Activated CD4-positive, alpha-beta T cell treated with anti-CD3 and anti-CD28 coated beads, Interleukin-2, amount 50 U/mL, for 16 hours (primary cell): ENCODE data around the gene COL5A1.

Experiments
- DNase-seq: peaks from one replicate; pipeline ENCODE4 v3.0.0-alpha.2; 2020

The COL5A1 gene

DNA sequence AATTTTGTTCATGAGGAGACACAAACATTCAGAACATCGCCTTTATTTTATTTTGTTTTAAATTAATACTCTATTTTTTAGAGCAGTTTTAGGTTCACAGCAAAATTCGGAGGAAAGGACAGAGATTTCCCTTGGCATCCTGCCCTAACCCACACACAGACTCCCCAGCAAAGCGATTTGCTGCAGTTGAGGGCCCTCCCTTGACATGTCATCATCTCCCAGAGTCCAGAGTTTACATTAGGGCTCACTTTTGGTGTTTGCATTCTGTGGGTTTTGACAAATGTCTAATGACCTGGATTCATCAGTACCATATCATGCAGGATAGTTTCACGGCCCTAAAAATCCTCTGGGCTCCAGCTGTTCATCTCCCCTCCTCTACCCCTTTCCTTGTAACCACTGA, 33.6 kb upstream of the COL5A1 start:
- DNase-seq = no peak

DNA sequence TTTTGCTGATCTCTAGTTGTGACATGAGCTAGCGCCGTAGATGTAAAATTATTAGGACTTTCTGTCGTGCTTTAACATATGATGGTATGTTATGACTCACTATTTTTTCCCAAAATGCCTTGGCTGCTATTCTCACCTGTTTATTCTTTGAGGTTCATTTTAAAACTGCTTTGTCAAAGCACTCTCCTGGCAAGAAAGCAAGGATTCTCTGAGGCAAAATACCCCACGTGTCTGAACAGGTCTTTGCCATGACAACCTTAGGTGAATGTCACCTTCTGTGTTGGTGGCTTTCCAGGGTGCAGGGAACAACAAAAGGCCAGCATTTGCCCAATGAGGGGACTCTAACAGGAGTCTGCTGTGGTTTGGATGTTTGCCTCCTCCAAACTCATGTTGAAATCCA, 30.6 kb upstream of the COL5A1 start:
- DNase-seq = no peak

DNA sequence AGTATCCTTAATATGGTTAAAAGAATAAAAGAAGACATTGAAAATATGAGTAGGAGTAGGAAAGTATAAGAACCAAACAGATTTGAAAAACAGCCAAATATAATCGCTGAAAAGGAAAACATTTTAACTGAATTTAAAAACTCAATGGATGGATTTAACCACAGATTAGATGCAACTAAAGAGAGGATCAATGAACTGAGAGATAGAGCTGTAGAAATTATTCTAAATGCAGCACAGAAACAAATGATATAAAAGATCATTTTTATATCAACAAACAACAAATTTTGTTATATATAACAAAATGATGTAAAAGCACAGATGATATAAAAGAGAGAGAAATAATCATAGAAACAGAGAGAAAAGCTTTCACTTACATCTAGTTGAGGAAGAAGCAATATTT, 29.3 kb upstream of the COL5A1 start:
- DNase-seq = no peak

DNA sequence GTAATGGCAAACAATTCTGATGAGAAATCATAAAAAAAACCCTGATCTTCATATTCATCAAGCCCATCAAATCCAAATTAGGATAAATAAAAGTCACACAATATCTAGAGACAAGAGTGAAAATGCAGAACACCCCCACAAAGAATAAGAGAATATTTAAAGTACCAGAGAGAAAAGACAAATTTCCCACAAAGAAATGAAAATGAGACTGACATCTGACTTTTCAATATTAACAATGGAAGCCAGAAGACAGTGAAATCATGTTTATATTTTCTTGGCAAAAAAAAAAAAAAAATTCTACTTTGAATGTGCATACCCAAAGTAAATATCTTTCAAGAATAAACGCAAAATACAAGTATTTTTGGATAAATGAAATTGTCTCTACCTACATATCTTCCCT, 28.9 kb upstream of the COL5A1 start:
- no peak for DNase-seq

- DNase-seq = no peak
Measured at GRCh38 chr9:134614256-134614655, 27.3 kb upstream of the COL5A1 start.

GRCh38 chr9:134616341-134616740, 25.3 kb upstream of the COL5A1 start:
- no peak for DNase-seq

- no peak for DNase-seq
Measured at GRCh38 chr9:134617246-134617645, 24.4 kb upstream of the COL5A1 start.

- DNase-seq = no peak
Measured at GRCh38 chr9:134617836-134618162, 23.8 kb upstream of the COL5A1 start.

GRCh38 chr9:134618163-134618832, 23.3 kb upstream of the COL5A1 start:
- no peak for DNase-seq

GRCh38 chr9:134618833-134619447, 22.7 kb upstream of the COL5A1 start:
- no peak for DNase-seq

GRCh38 chr9:134619448-134619982, 22.1 kb upstream of the COL5A1 start:
- DNase-seq = no peak

GRCh38 chr9:134619983-134620661, 21.5 kb upstream of the COL5A1 start:
- DNase-seq = no peak

DNA sequence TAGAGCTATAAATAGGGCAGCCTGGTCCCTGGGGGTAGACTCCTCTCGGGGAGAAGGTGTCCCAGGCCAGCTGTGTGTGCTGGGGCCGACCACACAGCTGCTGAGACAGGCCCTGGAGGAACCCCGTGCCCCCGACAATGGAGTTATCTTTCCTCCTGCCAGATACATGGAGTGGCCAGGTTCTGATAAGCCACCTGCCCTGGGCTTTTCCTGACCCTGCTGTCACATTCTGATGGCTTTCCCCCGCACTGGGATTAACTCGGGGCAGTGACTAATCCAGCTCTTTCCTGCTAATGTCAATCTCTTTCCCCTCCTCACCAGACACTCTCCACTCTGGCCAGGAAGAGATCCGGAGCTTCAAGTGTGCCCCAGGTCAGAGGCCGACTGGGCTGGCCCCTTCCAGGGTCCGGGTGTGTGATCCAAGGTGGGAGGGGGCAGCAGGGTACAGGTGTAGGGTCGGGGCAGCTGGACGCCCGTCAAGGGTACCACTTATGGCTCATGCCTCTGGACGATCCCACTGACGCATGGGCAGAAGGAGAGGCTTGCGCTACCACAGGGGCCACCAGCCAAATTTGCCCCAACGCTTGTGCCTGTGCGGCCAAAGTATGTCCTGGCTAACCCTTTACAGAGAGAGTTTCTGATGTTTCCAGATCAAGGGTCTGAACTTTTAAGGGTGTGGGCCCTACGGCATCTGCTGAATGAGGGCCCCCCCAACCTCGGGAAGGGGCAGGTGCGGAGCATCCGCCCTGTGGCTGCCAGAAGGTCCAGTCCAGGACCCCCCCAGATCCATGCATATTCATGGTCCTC, 20.6 kb upstream of the COL5A1 start:
- no peak for DNase-seq

GRCh38 chr9:134621558-134622110, 20.0 kb upstream of the COL5A1 start:
- no peak for DNase-seq

DNA sequence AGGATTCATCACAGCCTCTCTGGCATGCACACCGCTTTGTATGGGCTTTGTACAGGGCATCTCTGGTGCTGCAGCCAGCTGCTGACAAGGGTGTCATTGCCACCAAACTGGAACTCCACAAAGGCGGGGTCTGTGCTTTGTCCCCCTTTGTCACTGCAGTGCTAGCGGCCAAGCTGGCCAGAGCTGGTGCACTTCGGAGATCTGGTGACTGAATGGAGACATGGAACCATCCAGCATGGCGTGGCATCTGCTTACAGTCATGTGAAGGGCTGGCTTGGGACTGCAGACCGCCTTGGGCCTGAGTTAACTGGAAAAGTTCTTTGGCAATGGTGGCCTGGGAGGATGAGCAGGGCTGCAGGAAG, 18.7 kb upstream of the COL5A1 start:
- no peak for DNase-seq

- no peak for DNase-seq
Measured at GRCh38 chr9:134623258-134624066, 18.1 kb upstream of the COL5A1 start.

GRCh38 chr9:134624137-134624591, 17.4 kb upstream of the COL5A1 start:
- no peak for DNase-seq

- no peak for DNase-seq
Measured at GRCh38 chr9:134624621-134625181, 16.9 kb upstream of the COL5A1 start.

- no peak for DNase-seq
Measured at GRCh38 chr9:134625361-134626068, 16.1 kb upstream of the COL5A1 start.

- DNase-seq = no peak
Measured at GRCh38 chr9:134626069-134626423, 15.6 kb upstream of the COL5A1 start.
